Measurements from ENCODE around the gene ESPN. TPM values are rescaled to one million over a fixed set of nuclear protein-coding genes. Genes with fewer than 3 reads are reported as not detected.

Gene ESPN
- total and polyA plus RNA-seq, 10 of the 15 experiments (the other 5 are each of a cell fraction or from before 2014, with no cell fraction given) = 0.18 to 0.71 (median 0.59) TPM; not detected in 7

GRCh38 chr1:6424619-6425593, at the start of gene ESPN (continued):
- 0 out of 2 replicates have a peak, but pooled peaks have one; percentile 17 for TF ChIP-seq ZNF687 (IDR thresholded peaks at IDR 0.05)
- 0 out of 2 replicates have a peak, but pooled peaks have one; percentile 13 for TF ChIP-seq PAX5 (IDR thresholded peaks at IDR 0.05; ENCODE audit: borderline replicate concordance, low read depth, low read length)
- TF ChIP-seq LARP7 (IDR thresholded peaks at IDR 0.05) = peak; percentile 57
- TF ChIP-seq SIX5 (IDR thresholded peaks at IDR 0.05; ENCODE audit: low read depth, low read length, severe bottlenecking) = no peak
- TF ChIP-seq ZNF592 (IDR thresholded peaks at IDR 0.05) = no peak
- TF ChIP-seq ZNF274 (IDR thresholded peaks at IDR 0.05; ENCODE audit: insufficient read depth, insufficient read length) = no peak

Data from GM12878 (cell line).